GM19043 (cell line): ENCODE measurements around the gene MAB21L4.

ENCODE experiments used
- ATAC-seq: cut with Tn5 transposase; IDR thresholded peaks from one replicate; pipeline ENCODE4 v1.9.1; 2021; ENCODE audit warnings: low read depth; ENCODE audit not compliant: unreplicated experiment

Gene MAB21L4

GRCh38 chr2:240884745-240885144, 11.2 kb downstream of the MAB21L4 start:
- no peak for ATAC-seq

GRCh38 chr2:240884221-240884620, 11.7 kb downstream of the MAB21L4 start:
- ATAC-seq: no peak

GRCh38 chr2:240881913-240882312, 14.0 kb downstream of the MAB21L4 start:
- no peak for ATAC-seq

- ATAC-seq: no peak
These were observed 16.9 kb downstream of the MAB21L4 start for GRCh38 chr2:240879105-240879504.

DNA sequence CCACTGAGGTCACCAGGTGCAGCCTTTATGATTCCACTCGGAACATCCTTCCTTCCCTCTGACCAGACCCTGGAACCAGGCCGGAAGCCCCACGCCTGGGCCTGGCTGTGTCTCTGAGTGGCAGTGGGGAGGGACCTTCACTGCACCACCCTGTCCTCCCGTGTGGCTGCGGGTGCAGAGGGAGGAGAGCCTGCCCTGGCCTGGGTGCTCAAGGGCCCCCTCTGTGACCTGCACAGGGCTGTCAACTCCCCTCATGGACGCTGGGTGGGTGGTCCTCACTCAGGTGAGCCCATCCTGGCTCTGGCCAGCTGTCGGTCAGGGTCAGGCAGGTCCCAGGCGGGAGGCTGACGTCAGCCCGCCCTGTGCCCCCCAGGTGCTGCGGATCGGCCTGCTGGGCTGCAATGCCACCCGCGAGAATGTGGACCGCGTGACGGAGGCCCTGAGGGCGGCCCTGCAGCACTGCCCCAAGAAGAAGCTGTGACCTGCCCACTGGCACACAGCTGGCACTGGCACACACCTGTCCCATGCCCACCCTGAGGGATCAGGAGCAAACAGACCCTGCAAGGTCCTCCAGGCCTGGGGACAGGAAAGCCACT, 17.5 kb downstream of the MAB21L4 start:
- ATAC-seq: no peak

- ATAC-seq: no peak
These were observed 18.3 kb downstream of the MAB21L4 start for GRCh38 chr2:240877460-240878340.

DNA sequence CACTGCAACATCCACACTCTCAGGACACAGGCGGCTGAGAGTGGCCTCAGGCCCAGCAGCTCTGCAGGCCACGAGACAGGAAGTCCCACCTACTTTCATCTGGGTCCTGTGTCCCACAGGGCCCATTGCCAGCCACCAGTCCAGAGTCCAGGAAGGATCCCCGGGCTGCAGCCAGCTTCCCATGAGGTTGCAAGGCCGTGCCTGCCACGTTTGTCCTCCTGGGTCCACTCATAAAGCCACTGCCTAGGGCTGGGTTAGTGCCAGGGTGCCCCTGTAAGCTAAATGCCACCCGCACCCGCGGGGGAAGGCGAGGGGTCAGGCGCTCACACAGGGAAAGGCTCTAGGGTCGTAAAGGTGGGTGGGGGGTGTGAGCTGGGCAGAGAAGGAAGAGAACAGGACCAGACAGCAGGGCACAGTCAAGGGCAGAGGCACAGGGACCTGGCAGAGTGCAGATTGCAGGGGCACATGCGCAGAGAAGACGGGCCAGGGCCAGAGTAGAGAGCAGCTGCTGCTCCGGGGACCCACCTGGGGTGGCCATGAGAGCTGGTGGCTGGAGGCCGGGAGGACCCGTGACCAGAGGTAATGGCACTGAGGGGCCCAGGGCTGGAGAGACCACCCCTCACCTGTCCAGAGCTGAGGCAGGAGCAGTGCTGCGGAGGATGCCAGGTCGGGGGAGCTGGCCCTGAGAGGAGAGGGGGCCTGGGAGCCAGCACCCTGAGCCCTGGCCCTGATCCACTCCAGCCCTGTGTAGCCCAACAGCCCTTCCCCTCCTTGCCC, 19.3 kb downstream of the MAB21L4 start:
- ATAC-seq: no peak

GRCh38 chr2:240876035-240876474, 19.9 kb downstream of the MAB21L4 start:
- no peak for ATAC-seq

DNA sequence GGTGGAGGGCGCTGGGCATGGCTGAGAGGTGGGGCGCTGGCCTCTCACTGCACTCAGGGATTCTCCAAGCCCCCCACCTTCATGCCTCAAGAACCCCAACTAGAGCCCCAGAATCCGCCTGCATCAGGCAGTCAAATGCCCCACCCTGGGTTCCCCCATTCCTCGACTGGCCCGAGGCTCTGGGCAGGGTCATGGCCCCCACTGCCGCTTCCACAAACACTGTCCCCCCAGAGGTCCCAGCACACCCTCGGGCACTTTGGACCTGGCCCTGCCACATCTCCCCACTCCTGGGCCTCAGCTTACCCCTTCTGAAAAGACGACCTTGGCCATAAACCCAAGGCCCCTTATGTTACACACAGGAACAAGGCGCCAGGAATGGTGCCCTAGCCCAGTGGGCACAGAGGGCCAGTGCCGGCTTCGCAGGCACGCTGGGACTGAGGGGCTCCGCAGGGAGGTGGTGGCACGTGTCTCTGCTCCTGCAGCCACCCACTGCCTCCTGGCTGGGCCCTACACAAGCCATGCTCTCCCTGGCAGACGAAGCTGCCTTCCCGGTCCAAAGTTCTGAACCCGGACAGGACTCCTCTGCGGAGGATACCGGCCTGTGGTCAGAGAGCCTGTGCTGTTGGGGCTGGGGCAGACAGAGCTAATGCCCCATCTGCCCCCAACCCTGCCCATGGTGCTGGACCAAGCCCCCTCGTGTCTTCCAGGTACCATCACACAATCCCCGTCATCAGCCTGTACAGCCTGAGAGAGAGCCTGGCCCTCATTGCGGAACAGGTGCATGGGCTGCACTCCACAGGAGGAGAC, 20.5 kb downstream of the MAB21L4 start:
- no peak for ATAC-seq

- ATAC-seq: no peak
These were observed 21.2 kb downstream of the MAB21L4 start for GRCh38 chr2:240874715-240875227.

DNA sequence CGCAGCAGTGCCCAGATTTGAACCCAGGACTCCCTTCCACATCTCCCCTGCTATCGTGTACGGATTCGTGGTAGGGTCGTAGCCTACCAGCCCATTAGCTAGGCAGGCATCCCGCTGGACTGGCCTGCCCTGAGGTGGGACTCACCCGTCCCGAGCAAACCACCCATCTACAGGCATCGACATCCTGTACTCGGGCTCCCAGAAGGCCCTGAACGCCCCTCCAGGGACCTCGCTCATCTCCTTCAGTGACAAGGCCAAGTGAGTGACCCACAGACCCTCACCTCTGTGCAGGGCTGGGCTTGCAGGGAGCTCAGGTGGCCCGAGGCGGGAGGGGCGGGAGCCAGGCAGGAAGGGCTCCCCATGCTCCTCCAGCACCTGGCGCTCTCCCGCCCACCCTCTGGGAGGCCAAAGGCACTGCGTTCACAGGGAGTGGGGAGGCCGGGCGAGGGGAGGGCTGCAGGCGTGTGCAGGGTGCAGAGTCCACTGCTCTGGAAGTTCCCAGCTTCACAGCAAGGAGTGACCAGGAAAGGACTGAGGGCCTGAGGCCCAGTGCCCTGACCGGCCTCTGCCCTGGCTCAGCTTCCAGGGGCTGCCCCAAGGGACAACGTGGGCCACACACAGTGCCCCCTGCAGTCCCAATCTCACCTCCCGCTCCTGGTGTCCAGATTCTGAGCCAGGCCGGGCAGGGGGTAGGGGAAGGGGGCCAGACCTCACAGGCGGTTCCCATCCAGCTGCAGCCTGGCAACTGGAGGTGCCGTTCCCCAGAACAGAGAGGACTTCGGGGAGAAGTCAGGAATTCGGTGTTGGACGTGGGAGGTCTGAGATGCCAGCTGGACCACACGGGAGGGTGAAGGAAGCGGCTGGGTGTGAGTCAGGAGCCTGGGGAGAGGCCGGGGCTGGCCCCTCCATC, 21.9 kb downstream of the MAB21L4 start:
- ATAC-seq: no peak

GRCh38 chr2:240873098-240873788, 22.7 kb downstream of the MAB21L4 start:
- ATAC-seq: no peak

GRCh38 chr2:240872317-240873097, 23.4 kb downstream of the MAB21L4 start:
- ATAC-seq: no peak

GRCh38 chr2:240871071-240871958, 24.6 kb downstream of the MAB21L4 start:
- ATAC-seq: no peak

DNA sequence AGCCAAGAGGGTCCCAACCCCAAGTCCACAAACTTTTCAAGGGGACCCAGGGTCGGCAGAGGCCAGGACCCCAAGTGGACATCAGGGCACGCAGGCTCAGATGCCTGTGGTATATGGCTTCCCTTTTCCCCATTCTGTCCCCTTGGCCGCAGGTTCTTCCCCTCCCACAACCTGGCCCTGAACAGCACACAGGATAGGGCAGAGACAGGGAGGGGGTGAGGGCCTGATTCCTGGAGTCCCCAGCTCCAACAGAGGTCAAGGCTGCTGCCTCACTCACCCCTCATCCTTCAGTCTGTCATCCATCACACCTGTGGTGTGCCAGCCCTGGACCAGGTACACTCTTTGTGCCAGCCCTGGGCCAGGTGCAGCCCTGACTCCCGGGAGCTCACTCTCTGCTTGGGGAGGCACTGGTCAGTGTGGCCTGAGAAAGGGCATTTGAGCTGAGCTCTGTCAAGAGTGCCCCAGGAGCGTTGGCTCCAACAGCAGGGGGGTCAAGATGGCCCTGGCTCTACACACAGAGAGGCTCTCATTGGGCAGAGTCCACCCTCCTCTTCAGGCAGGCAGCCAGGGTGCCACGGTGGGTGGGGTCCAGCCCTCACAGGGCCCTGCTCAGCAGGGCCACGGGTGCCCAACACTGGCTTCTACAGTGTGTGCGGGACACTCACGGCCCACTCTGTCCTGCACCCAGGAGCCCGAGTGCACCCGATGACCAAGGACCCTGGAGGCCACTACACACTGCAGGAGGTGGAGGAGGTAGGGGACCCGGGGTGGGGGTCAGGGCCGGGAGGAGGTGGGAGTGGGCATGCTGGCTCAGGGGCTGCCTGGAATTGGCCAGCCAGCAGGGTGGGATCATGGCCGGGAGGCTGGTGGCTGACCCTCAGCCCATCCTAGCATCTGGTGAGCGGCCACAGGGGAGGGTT, 25.7 kb downstream of the MAB21L4 start:
- ATAC-seq: no peak
